Stomach (tissue), 9 donors: Measurements from ENCODE around the gene MAGIX. TPM values are rescaled to one million over a fixed set of nuclear protein-coding genes. Genes with fewer than 3 reads are reported as not detected.
"Not testable (repeated sequence)": the region's sequence is repeated elsewhere in the genome, so short reads cannot be mapped to it uniquely, and the experiment has no call there.

Source experiments
- DNase-seq, 2 donors: peaks; one replicate each; pipeline versions ENCODE4 v3.0.0 to v3.0.0-alpha.2; 2013 to 2019
- H3K27ac ChIP-seq, 5 donors: fragments of 200-600 bp in 4 of 5; sonication (generic) in 4 of 5; one replicate each; pipeline ENCODE4 v1.5.1; 2013 to 2019; ENCODE audit warnings: mild to moderate bottlenecking in 1 of 5, moderate library complexity in 1 of 5
- H3K27me3 ChIP-seq, 3 donors: fragments of 200-600 bp; sonication (generic); one replicate each; pipeline ENCODE4 v1.5.1; 2017 to 2019; ENCODE audit warnings: mixed run types in 1 of 3
- H3K36me3 ChIP-seq, 4 donors: fragments of 200-600 bp; sonication (generic); 1 replicate in 3 of 4; 2 replicates in 1 of 4; pipeline ENCODE4 v1.5.1; 2016 to 2019
- H3K4me1 ChIP-seq, 4 donors: fragments of 200-600 bp; sonication (generic); one replicate each; pipeline ENCODE4 v1.5.1; 2016 to 2019
- H3K4me3 ChIP-seq, 4 donors: fragments of 200-600 bp; sonication (generic) in 3 of 4; one replicate each; pipeline ENCODE4 v1.5.1; 2016 to 2019; ENCODE audit warnings: mild to moderate bottlenecking in 1 of 4
- H3K9me3 ChIP-seq, 4 donors: fragments of 200-600 bp; sonication (generic); one replicate each; pipeline ENCODE4 v1.5.1; 2016 to 2019
- CTCF ChIP-seq, 7 experiments: fragments of 450-650 bp in 4 of 7; fragments of 200-600 bp in 3 of 7; sonication (generic) in 3 of 7; IDR thresholded peaks; one replicate each; pipeline ENCODE4 v1.5.1; 2016 to 2019; ENCODE audit warnings: antibody characterized with exemption in 7 of 7, control low read depth in 2 of 7, mild to moderate bottlenecking in 1 of 7
- EP300 ChIP-seq: sonication (generic); formaldehyde crosslinking; IDR thresholded peaks from one replicate; pipeline ENCODE4 v1.6.1; 2017; ENCODE audit warnings: antibody characterized with exemption
- POLR2A ChIP-seq, 4 donors: fragments of 450-650 bp; IDR thresholded peaks; one replicate each; pipeline ENCODE4 v1.6.1; 2016; ENCODE audit warnings: antibody characterized with exemption in 4 of 4, control low read depth in 2 of 4, mild to moderate bottlenecking in 1 of 4, moderate library complexity in 1 of 4
- POLR2AphosphoS5 ChIP-seq, 3 donors: sonication (generic); formaldehyde crosslinking; IDR thresholded peaks; one replicate each; pipeline ENCODE4 v1.6.1; 2016; ENCODE audit warnings: antibody characterized with exemption in 3 of 3
- WGBS, 5 donors: extraction: QIAGEN DNeasy Blood & Tissue Kit in 3 of 5; methylation state at CpG; one replicate each; pipeline versions ENCODE4 v1.1.5 to v1.1.7; 2013 to 2018; 5-methylcytosine and 5-hydroxymethylcytosine counted together
- intact Hi-C: fragments of 100-400 bp; cut with DNase I; formaldehyde crosslinking; loops from one replicate; pipeline ENCODE4 v1.15.1; 2023; ENCODE audit warnings: low total_unique reads
- polyA plus RNA-seq, 3 donors: library from polyadenylated mRNA; stranded (reverse); fragments of 200-250 nt; gene quantifications; one replicate each; pipeline ENCODE4 v1.2.3, GENCODE V29; 2013
- total RNA-seq, 5 donors: library from RNA; depleted of rRNA; stranded (reverse); fragments of >200 nt; gene quantifications; one replicate each; pipeline versions ENCODE4 v1.1.0 to v1.2.3, GENCODE V29; 2014 to 2016
- donor health status: healthy with polysubstance abuse.
- donor health status: Bipolar disorder and iron deficiency.
- donor health status: healthy.

The MAGIX gene
- total and polyA plus RNA-seq, 8 donors: 4.7 to 43.2 (median 25.2) TPM

GRCh38 chrX:49120091-49120490 lies 42.5 kb upstream of the MAGIX start:
- Histone ChIP-seq H3K4me3 (no peak overlapping the region), H3K27ac (no peak overlapping the region), H3K4me1 (peaks cover 0 to 19% (median 13%) of the 10 kb centered on the region in 4 donors), H3K36me3 (peaks cover 8 to 70% (median 58%) of the 10 kb centered on the region in 4 donors), H3K9me3 (no peaks in the 10 kb centered on the region), H3K27me3 (no peaks in the 10 kb centered on the region)
- intact Hi-C loops: loop anchor here (10.0 kb wide), 1 partner anchor 55 kb away; no protein-coding TSS in a partner anchor
- 33 to 81% (median 62%) methylated on average over 1 of the region's 1 CpG for WGBS, 5 donors
- DNase-seq: no peak
- TF ChIP-seq CTCF (IDR thresholded peaks at IDR 0.05) (no peak), EP300 (no peak), POLR2AphosphoS5 (IDR thresholded peaks at IDR 0.05) (no peak)

GRCh38 chrX:49122499-49122898 lies 40.1 kb upstream of the MAGIX start:
- TF ChIP-seq CTCF (IDR thresholded peaks at IDR 0.05): no peak
- no peak for TF ChIP-seq EP300
- no peak for TF ChIP-seq POLR2AphosphoS5 (IDR thresholded peaks at IDR 0.05)
- no peak for TF ChIP-seq POLR2A (IDR thresholded peaks at IDR 0.05)
- no peaks in the 10 kb centered on the region for H3K27me3 ChIP-seq
- peak overlapping the region; percentile 65 to 81 (median 76) for H3K4me3 ChIP-seq
- H3K27ac ChIP-seq: no peak overlapping the region
- peaks cover 8 to 46% (median 34%) of the 10 kb centered on the region in 4 donors for H3K36me3 ChIP-seq
- intact Hi-C loops: loop anchor here (10.0 kb wide), 1 partner anchor 58 kb away; no protein-coding TSS in a partner anchor
- no peaks in the 10 kb centered on the region for H3K9me3 ChIP-seq
- whole genome bisulfite sequencing, 5 donors: 56 to 81% (median 73%) methylated on average over 4 to 5 of the region's 5 CpGs
- DNase-seq: no peak
- peaks cover 0 to 19% (median 13%) of the 10 kb centered on the region in 4 donors for H3K4me1 ChIP-seq

GRCh38 chrX:49127742-49128258 lies 34.8 kb upstream of the MAGIX start:
- DNase-seq, H3K27ac ChIP-seq, H3K4me1 ChIP-seq, H3K9me3 ChIP-seq, H3K27me3 ChIP-seq, H3K4me3 ChIP-seq, H3K36me3 ChIP-seq: not testable (repeated sequence)
- WGBS, 5 donors: 75 to 86% (median 83%) methylated on average over 9 to 13 of the region's 13 CpGs
- intact Hi-C loops: loop anchor here (10.0 kb wide), 1 partner anchor 63 kb away; no protein-coding TSS in a partner anchor

GRCh38 chrX:49129427-49129826 lies 33.1 kb upstream of the MAGIX start:
- intact Hi-C loops: loop anchor here (10.0 kb wide), 1 partner anchor 65 kb away; no protein-coding TSS in a partner anchor
- Histone ChIP-seq H3K27ac (no peak overlapping the region), H3K9me3 (no peaks in the 10 kb centered on the region), H3K4me3 (no peak overlapping the region), H3K36me3 (no peaks in the 10 kb centered on the region), H3K27me3 (no peaks in the 10 kb centered on the region), H3K4me1 (peaks cover 0 to under 1% (median 0%) of the 10 kb centered on the region in 4 donors)
- TF ChIP-seq CTCF (IDR thresholded peaks at IDR 0.05) (no peak), POLR2AphosphoS5 (IDR thresholded peaks at IDR 0.05) (no peak), EP300 (no peak), POLR2A (IDR thresholded peaks at IDR 0.05) (no peak)
- WGBS, 5 donors: 64 to 82% (median 74%) methylated on average over 4 of the region's 4 CpGs
- no peak for DNase-seq

GRCh38 chrX:49132275-49132674 lies 30.3 kb upstream of the MAGIX start:
- H3K36me3 ChIP-seq, H3K4me1 ChIP-seq, H3K27ac ChIP-seq, H3K4me3 ChIP-seq, intact Hi-C loops, H3K27me3 ChIP-seq, DNase-seq: not testable (repeated sequence)
- H3K9me3 ChIP-seq: peaks cover 0 to 12% (median 0%) of the 10 kb centered on the region in 4 donors
- WGBS, 5 donors: 93 to 97% (median 95%) methylated on average over 6 to 7 of the region's 7 CpGs
